GM21576 (cell line): ENCODE measurements around the gene TRIP4.
"Not testable (repeated sequence)": the region's sequence is repeated elsewhere in the genome, so short reads cannot be mapped to it uniquely, and the experiment has no call there.

Experiments used
- ATAC-seq: cut with Tn5 transposase; IDR thresholded peaks from one replicate; pipeline ENCODE4 v1.9.1; 2021; ENCODE audit warnings: mild to moderate bottlenecking, moderate library complexity; ENCODE audit not compliant: unreplicated experiment

TRIP4 gene

GRCh38 chr15:64381000-64381751 is 6.5 kb upstream of the TRIP4 start, which contains the start of gene PCLAF:
Gene PCLAF (minus strand): TSS chr15:64381441. CDS start chr15:64381371, 70 bp downstream.
- ATAC-seq = peak; percentile 96

GRCh38 chr15:64383760-64384159 is 3.9 kb upstream of the TRIP4 start:
- ATAC-seq = no peak

- ATAC-seq = no peak
Measured at GRCh38 chr15:64386291-64386690, 1.3 kb upstream of the TRIP4 start.

- ATAC-seq = no peak
Measured at GRCh38 chr15:64389036-64389435, 1.4 kb downstream of the TRIP4 start.

- not testable (repeated sequence) for ATAC-seq
Measured at GRCh38 chr15:64392471-64392870, 4.8 kb downstream of the TRIP4 start.

GRCh38 chr15:64396789-64397188 is 9.2 kb downstream of the TRIP4 start:
- ATAC-seq = no peak

GRCh38 chr15:64398575-64398974 is 10.9 kb downstream of the TRIP4 start:
- ATAC-seq = no peak

- no peak for ATAC-seq
Measured at GRCh38 chr15:64400583-64400982, 12.9 kb downstream of the TRIP4 start.

- ATAC-seq = no peak
Measured at GRCh38 chr15:64412216-64412615, 24.6 kb downstream of the TRIP4 start.

- ATAC-seq = no peak
Measured at GRCh38 chr15:64422697-64423096, 35.1 kb downstream of the TRIP4 start.

- ATAC-seq = no peak
Measured at GRCh38 chr15:64423970-64424369, 36.3 kb downstream of the TRIP4 start.

- ATAC-seq = no peak
Measured at GRCh38 chr15:64425221-64425620, 37.6 kb downstream of the TRIP4 start.

GRCh38 chr15:64426845-64427465 is 39.3 kb downstream of the TRIP4 start:
- ATAC-seq = no peak

- ATAC-seq = no peak
Measured at GRCh38 chr15:64429448-64429847, 41.8 kb downstream of the TRIP4 start.

GRCh38 chr15:64430000-64430735 is 42.5 kb downstream of the TRIP4 start:
- no peak for ATAC-seq

GRCh38 chr15:64437982-64438381 is 50.3 kb downstream of the TRIP4 start:
- ATAC-seq = no peak

- ATAC-seq = no peak
Measured at GRCh38 chr15:64438653-64439447, 51.2 kb downstream of the TRIP4 start.

GRCh38 chr15:64441852-64442251 is 54.2 kb downstream of the TRIP4 start:
- no peak for ATAC-seq

GRCh38 chr15:64443016-64443415 is 55.4 kb downstream of the TRIP4 start:
- no peak for ATAC-seq

- ATAC-seq = peak; percentile 67
Measured at GRCh38 chr15:64443747-64444621, 56.3 kb downstream of the TRIP4 start.
